ENCODE measurements around the gene MICALL1.

Gene MICALL1

DNA sequence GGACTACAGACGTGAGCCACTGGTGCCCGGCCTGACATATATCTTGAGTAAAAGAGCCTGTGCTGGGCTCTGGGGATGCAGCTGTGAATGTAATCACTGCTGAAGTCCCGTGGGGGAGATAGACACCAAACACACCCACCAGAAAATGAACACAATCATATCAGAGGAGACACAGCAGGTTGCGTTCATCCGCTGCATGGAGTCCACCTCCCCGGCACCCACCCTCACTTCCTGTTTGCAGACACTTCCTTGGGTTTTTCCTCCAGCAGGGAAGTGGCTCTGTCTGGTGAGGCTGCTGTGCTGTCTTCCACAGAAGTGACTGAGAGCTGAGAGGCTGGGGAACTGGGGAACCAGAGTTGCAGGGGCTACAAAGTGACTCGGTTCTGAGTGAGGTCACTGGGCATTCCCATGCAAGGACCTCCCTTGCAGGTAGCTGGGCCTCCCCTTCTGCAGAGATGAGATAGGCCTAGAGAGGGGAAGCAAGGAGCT, 7.2 kb downstream of the MICALL1 start:
- Mint-ChIP-seq H3K36me3 (ENCODE audit: low read depth) (peaks cover 4% of the 10 kb centered on the region), H3K9me3 (no peaks in the 10 kb centered on the region), H3K4me1 (ENCODE audit: low read depth) (peaks cover 3% of the 10 kb centered on the region), H3K27me3 (ENCODE audit: low read depth) (no peaks in the 10 kb centered on the region), H3K4me3 (no peak overlapping the region), H3K27ac (no peak overlapping the region)
- DNase-seq (ENCODE audit: low spot score): no peak

DNA sequence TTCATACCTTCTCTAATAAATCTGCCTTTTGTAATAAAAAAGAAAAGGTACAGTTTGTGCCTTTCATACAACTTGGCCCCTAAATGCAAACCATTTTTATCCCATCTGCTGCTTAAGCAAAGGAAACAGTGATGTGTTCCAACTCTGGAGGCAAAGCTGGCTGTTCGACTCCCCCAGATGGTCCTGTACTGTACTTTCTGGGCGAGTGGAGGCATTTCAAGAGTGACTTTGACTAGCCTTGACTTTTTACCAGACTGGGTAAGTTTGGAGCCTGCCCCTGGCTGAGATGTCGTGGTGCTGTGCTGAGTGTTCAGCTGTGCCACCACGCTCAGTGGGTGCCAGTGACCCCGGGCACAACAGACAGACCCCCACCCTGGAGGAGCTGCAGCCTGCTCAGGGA, 10.2 kb downstream of the MICALL1 start:
- Mint-ChIP-seq H3K9me3 (no peaks in the 10 kb centered on the region), H3K4me3 (no peak overlapping the region), H3K27ac (no peak overlapping the region), H3K4me1 (ENCODE audit: low read depth) (peaks cover 5% of the 10 kb centered on the region), H3K36me3 (ENCODE audit: low read depth) (peaks cover 9% of the 10 kb centered on the region), H3K27me3 (ENCODE audit: low read depth) (no peaks in the 10 kb centered on the region)
- no peak for DNase-seq (ENCODE audit: low spot score)

DNA sequence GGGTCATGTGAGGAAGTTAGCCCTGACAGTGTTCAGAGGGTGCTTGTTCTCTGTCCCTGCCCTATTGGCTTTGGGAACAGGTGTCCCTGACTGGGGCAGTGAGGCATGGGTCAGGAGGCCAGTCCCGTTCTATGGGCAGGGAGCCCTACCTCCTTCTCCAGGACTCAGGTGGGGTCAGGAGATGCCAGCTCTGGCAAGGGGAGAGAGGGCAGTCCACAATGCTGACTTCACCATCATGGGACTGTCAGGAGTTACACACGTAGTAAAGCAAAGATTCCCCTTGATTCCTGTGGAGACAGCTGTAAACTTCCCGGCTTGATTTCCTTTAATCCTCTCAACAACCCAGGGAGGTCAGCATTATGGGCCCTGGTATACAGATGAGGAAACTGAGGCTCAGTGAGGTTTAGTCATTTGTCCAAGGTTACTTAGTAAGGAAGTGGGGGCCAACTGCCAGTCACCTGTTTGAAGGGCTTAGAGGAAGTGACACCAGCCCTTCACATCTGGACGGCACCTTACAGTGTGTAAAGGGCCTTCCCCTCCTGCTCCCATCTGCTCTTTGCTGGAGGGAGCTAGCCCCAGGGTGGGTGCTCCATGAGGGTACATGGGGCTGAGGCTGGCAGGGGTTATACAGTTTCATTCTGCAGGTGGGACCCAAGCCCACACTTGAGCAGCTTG, 11.9 kb downstream of the MICALL1 start:
- H3K4me3 Mint-ChIP-seq: no peak overlapping the region
- no peaks in the 10 kb centered on the region for H3K9me3 Mint-ChIP-seq
- no peak overlapping the region for H3K27ac Mint-ChIP-seq
- H3K4me1 Mint-ChIP-seq (ENCODE audit: low read depth): peaks cover 5% of the 10 kb centered on the region
- H3K27me3 Mint-ChIP-seq (ENCODE audit: low read depth): no peaks in the 10 kb centered on the region
- DNase-seq (ENCODE audit: low spot score): no peak
- H3K36me3 Mint-ChIP-seq (ENCODE audit: low read depth): peaks cover 11% of the 10 kb centered on the region

DNA sequence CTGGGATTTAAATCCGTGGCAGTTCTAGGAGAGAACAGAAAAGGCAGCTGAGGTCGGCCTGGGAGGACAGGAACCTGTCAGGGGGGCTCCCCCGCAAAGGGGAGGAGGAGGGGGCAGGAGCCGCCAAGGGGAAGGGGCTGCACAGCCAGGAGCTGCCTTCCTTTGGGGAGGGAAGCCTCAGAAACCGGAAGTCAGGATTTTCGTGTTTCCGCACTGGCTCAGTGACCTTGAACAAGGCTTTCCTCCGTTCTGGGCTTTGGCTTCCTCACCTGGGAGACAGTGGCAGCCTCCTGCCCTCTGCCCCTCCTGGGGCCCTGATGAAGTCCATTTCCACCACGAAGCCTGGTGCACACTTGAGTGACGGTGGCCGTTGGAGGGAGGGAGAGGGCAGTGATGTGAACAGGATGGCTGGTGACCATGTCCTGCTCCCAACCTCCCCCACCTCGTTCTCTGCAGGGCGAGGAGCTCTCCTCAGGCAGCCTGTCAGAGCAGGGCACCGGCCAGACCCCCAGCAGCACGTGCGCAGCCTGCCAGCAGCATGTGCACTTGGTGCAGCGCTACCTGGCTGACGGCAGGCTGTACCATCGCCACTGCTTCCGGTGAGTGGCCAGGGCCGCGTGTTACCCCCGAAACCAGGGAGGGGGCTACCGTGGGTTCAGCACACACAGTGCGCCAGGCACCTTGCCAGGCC, 12.6 kb downstream of the MICALL1 start:
- peaks cover 5% of the 10 kb centered on the region for H3K4me1 Mint-ChIP-seq (ENCODE audit: low read depth)
- H3K27ac Mint-ChIP-seq: no peak overlapping the region
- H3K27me3 Mint-ChIP-seq (ENCODE audit: low read depth): no peaks in the 10 kb centered on the region
- DNase-seq (ENCODE audit: low spot score): no peak
- H3K36me3 Mint-ChIP-seq (ENCODE audit: low read depth): peaks cover 9% of the 10 kb centered on the region
- H3K4me3 Mint-ChIP-seq: no peak overlapping the region
- no peaks in the 10 kb centered on the region for H3K9me3 Mint-ChIP-seq

DNA sequence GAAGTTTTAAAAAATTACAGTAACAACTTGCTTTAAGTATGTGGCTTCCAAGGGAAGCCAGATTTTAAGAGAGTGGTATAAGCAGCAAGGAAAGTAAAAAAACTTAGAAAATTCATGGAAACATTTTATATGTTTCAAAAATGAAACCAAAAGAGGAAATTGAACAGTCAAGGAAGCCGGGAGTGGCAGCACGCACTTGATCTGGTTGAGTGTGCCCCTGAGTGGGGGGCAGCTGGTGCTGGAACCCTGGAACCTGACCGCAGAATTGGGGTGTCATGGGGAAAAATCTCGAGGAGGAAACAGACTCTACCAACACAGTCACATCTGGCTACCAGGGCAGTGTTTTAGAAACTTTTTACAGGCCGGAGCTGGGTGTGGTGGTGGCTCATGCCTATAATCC, 14.0 kb downstream of the MICALL1 start:
- Mint-ChIP-seq H3K4me1 (ENCODE audit: low read depth) (peaks cover 5% of the 10 kb centered on the region), H3K4me3 (peak overlapping the region; percentile 54), H3K27me3 (ENCODE audit: low read depth) (no peaks in the 10 kb centered on the region), H3K27ac (peak overlapping the region; percentile 88), H3K9me3 (no peaks in the 10 kb centered on the region), H3K36me3 (ENCODE audit: low read depth) (peaks cover 9% of the 10 kb centered on the region)
- no peak for DNase-seq (ENCODE audit: low spot score)

DNA sequence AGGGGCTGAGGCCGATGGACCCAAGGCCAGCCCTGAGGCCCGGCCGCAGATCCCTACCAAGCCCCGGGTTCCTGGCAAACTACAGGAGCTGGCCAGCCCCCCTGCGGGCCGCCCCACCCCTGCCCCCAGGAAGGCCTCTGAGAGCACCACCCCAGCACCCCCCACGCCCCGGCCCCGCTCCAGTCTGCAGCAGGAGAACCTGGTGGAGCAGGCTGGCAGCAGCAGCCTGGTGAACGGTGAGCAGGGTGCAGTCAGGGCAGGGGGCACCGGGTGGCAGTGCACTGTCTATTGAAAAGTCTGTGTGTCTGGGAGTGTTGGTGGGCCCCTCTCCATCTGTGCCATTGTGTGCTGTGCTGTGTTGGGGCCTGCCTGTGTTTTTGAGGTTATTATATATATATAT, 16.1 kb downstream of the MICALL1 start:
- Mint-ChIP-seq H3K36me3 (ENCODE audit: low read depth) (peaks cover 9% of the 10 kb centered on the region), H3K27me3 (ENCODE audit: low read depth) (no peaks in the 10 kb centered on the region), H3K27ac (no peak overlapping the region), H3K9me3 (no peaks in the 10 kb centered on the region), H3K4me3 (no peak overlapping the region), H3K4me1 (ENCODE audit: low read depth) (peaks cover 5% of the 10 kb centered on the region)
- no peak for DNase-seq (ENCODE audit: low spot score)

DNA sequence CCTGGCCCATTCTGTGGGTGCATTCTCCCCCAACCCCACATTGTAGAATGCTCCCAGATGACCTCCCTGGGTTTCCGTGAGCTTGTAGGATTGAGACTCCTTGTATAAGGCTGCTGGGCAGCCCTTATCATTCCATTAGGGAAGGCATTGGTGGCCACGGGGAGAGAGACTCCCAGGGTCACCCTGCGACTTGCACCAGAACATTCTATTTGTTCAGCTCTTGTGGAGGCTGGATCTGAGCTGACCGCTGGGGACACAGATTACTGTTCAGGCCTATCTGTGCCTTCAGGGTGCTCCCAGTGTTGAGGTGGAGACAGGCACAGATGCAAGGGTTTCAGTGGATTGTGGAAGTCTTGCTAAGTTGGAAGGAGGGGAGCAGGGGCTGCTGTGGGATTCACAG, 17.8 kb downstream of the MICALL1 start:
- Mint-ChIP-seq H3K9me3 (no peaks in the 10 kb centered on the region), H3K27me3 (ENCODE audit: low read depth) (no peaks in the 10 kb centered on the region), H3K4me3 (no peak overlapping the region), H3K4me1 (ENCODE audit: low read depth) (peaks cover 5% of the 10 kb centered on the region), H3K36me3 (ENCODE audit: low read depth) (peaks cover 15% of the 10 kb centered on the region), H3K27ac (no peak overlapping the region)
- DNase-seq (ENCODE audit: low spot score): no peak

DNA sequence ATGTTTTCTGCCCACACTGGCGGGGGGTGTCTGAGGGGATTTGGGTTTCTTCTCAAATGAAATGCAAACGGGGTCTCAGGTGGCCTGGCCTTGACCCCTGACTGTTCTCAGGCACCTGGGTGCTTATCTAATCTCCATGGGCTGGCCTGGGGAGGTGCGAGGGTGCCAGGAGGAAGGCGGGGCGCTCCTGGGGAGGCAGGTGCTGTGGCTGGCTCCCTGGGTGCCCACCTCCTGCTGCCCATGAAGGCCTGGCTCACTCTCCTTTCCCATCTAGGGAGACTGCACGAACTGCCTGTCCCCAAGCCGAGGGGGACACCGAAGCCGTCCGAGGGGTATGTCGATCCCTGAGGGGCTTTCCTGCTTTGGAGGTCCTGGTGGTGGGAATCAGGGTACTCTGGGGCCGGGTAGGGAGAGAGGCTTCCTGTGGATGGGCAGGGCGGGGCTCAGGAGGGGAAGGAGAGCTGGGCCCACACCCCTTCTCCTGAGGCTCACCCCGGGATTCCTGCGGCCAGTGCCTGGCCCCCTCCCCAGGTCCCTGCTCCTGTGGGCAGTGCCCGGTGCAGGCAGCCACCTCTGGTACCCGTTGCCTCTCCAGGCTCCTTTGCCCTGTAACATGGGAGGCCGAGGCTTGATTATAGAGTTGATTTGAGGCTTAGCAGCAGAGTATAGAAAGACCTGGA, 18.4 kb downstream of the MICALL1 start:
- H3K36me3 Mint-ChIP-seq (ENCODE audit: low read depth): peaks cover 19% of the 10 kb centered on the region
- no peaks in the 10 kb centered on the region for H3K27me3 Mint-ChIP-seq (ENCODE audit: low read depth)
- DNase-seq (ENCODE audit: low spot score): no peak
- H3K27ac Mint-ChIP-seq: no peak overlapping the region
- H3K9me3 Mint-ChIP-seq: no peaks in the 10 kb centered on the region
- H3K4me1 Mint-ChIP-seq (ENCODE audit: low read depth): peaks cover 5% of the 10 kb centered on the region
- no peak overlapping the region for H3K4me3 Mint-ChIP-seq

DNA sequence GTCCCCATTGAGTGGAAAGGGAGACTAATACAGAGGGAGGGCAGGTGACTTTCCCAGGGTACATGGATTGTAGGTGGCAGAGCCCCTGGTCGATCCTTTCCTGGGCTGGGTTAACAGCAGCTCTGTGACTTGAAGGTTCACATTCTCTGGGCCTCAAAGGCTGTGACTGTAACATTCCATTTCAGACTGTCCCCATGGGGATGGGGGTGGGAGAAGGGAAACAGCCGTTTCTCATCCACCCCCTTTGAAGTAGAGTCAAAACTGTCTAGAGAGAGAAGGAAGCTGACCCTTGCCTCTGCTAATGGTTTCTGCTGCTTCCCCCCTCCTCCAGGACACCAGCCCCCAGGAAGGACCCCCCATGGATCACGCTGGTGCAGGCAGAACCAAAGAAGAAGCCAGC, 19.2 kb downstream of the MICALL1 start:
- H3K27ac Mint-ChIP-seq: no peak overlapping the region
- H3K36me3 Mint-ChIP-seq (ENCODE audit: low read depth): peaks cover 15% of the 10 kb centered on the region
- no peaks in the 10 kb centered on the region for H3K4me1 Mint-ChIP-seq (ENCODE audit: low read depth)
- no peaks in the 10 kb centered on the region for H3K9me3 Mint-ChIP-seq
- no peak overlapping the region for H3K4me3 Mint-ChIP-seq
- H3K27me3 Mint-ChIP-seq (ENCODE audit: low read depth): no peaks in the 10 kb centered on the region
- DNase-seq (ENCODE audit: low spot score): no peak

DNA sequence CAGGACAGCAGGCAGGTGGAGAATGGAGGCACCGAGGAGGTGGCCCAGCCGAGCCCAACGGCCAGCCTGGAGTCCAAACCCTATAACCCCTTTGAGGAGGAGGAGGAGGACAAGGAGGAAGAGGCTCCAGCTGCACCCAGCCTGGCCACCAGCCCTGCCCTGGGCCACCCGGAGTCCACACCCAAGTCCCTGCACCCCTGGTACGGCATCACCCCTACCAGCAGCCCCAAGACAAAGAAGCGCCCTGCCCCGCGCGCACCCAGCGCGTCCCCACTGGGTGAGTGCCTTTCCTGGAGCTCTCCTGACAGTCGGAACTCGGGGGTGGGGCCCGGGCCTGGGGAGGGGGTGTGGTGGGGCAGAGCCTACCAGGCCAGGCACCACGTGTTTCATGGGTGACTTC, 19.7 kb downstream of the MICALL1 start:
- Mint-ChIP-seq H3K4me1 (ENCODE audit: low read depth) (no peaks in the 10 kb centered on the region), H3K9me3 (no peaks in the 10 kb centered on the region), H3K4me3 (no peak overlapping the region), H3K36me3 (ENCODE audit: low read depth) (peaks cover 15% of the 10 kb centered on the region), H3K27ac (no peak overlapping the region), H3K27me3 (ENCODE audit: low read depth) (no peaks in the 10 kb centered on the region)
- DNase-seq (ENCODE audit: low spot score): no peak

DNA sequence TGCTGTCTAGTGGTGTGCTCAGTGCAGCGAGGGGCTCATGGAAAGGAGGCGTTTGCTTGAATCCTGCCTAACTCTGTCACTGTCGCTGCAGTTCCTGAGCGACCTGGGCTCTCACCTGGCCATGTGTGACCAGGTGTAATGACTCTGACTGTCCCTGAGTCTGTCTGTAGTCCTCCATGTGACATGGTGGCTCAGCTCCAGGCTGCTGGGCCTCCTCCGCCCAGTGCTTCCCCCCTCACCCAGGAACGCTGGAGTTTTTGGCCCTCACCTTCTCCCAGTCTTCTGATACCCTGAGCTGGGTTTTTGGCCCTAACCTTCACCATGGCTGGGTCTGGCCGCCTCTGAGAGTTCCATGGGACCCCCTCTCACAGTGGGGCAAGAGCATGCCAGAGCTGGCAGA, 20.3 kb downstream of the MICALL1 start:
- H3K9me3 Mint-ChIP-seq: no peaks in the 10 kb centered on the region
- no peak for DNase-seq (ENCODE audit: low spot score)
- no peak overlapping the region for H3K27ac Mint-ChIP-seq
- no peak overlapping the region for H3K4me3 Mint-ChIP-seq
- no peaks in the 10 kb centered on the region for H3K4me1 Mint-ChIP-seq (ENCODE audit: low read depth)
- no peaks in the 10 kb centered on the region for H3K27me3 Mint-ChIP-seq (ENCODE audit: low read depth)
- H3K36me3 Mint-ChIP-seq (ENCODE audit: low read depth): peaks cover 15% of the 10 kb centered on the region

DNA sequence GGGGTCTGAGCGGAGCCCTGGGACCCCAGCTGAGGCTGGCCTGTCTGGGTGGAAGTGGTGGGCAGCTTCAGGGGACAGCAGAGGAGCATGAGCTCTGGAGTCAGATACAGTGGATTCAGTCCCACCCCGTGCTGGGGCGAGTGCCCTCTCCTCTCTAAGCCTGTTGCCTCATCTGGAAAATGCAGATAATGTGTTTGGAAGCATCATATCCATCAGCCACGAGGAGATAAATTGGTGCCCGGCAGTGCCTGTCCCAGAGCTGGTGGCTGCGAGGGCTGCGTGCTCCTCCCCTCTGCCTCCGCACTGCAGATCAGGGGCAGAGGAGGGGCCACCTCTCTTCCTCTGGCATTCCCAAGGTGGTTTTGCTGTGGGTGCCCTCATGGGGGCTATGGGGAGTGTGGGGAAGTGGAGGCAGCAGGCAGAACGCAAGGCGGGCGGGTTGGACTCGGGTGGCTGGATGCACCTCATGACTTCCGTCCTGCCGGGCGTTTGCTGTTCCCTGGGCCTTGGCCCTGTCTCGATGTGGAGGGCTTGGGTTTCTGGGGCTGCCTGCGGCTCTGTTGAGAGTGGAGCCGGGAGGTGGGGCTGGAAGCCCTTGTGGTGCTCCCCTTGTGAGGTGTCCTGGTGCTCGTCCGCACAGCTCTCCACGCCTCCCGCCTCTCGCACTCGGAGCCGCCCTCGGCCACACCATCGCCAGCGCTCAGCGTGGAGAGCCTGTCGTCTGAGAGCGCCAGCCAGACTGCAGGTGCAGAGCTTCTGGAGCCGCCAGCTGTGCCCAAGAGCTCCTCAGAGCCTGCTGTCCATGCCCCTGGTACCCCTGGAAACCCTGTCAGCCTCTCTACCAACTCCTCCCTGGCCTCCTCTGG, 20.9 kb downstream of the MICALL1 start:
- Mint-ChIP-seq H3K4me3 (no peak overlapping the region), H3K27me3 (ENCODE audit: low read depth) (no peaks in the 10 kb centered on the region), H3K27ac (no peak overlapping the region), H3K4me1 (ENCODE audit: low read depth) (no peaks in the 10 kb centered on the region), H3K36me3 (ENCODE audit: low read depth) (peaks cover 12% of the 10 kb centered on the region), H3K9me3 (no peaks in the 10 kb centered on the region)
- no peak for DNase-seq (ENCODE audit: low spot score)

DNA sequence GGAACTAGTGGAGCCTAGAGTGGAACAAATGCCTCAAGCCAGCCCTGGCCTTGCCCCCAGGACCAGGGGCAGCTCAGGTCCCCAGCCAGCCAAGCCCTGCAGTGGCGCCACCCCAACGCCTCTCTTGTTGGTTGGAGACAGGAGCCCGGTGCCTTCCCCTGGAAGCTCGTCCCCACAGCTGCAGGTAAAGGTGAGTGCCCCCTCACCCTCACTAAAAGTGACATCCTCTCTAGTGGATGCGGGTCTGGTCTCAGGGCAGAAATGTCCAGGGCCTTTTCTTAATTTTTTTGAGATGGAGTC, 21.5 kb downstream of the MICALL1 start:
- no peak overlapping the region for H3K27ac Mint-ChIP-seq

DNA sequence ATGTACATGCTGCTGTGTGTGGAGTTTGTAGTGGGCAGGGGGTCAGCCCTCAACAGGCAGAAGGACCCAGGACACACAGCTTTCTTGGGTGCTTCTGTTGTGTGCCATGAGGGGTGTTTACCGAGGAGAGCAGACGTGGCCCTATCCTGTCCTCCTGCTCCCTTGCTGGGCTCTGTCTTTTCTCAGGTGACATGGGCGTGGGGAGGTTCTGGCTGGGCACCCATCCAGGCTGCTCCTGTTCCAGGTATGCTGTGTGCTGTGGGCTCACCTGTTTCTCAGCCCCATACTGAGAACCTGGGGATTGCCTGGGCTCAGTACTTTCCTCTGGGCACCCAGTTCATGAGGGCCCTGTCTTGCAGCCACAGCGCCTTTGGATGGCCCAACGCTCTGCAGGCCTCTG, 23.3 kb downstream of the MICALL1 start:
- Mint-ChIP-seq H3K4me1 (ENCODE audit: low read depth) (peaks cover 7% of the 10 kb centered on the region), H3K27me3 (ENCODE audit: low read depth) (no peaks in the 10 kb centered on the region), H3K9me3 (no peaks in the 10 kb centered on the region), H3K36me3 (ENCODE audit: low read depth) (peaks cover 10% of the 10 kb centered on the region), H3K27ac (no peak overlapping the region), H3K4me3 (no peak overlapping the region)
- no peak for DNase-seq (ENCODE audit: low spot score)

More for the DNA sequence above, 21.5 kb downstream of the MICALL1 start:
- peaks cover 12% of the 10 kb centered on the region for H3K36me3 Mint-ChIP-seq (ENCODE audit: low read depth)
- no peak overlapping the region for H3K4me3 Mint-ChIP-seq
- H3K27me3 Mint-ChIP-seq (ENCODE audit: low read depth): no peaks in the 10 kb centered on the region
- H3K9me3 Mint-ChIP-seq: no peaks in the 10 kb centered on the region
- no peaks in the 10 kb centered on the region for H3K4me1 Mint-ChIP-seq (ENCODE audit: low read depth)
- DNase-seq (ENCODE audit: low spot score): no peak

Measured in T-helper 2 cell treated with Interferon-gamma antibody and Interleukin-4, amounts not matched to agents 5 μg/mL and 100 μg/mL, for 36 hours (primary cell).